ENCODE data around the gene OSBPL8. TPM values are rescaled to one million over a fixed set of nuclear protein-coding genes. Genes with fewer than 3 reads are reported as not detected.

Gene OSBPL8
- total and polyA plus RNA-seq, 9 of the 15 experiments (the other 6 are each of a cell fraction or from before 2014, with no cell fraction given) = 17.4 to 82.7 (median 42.8) TPM

GRCh38 chr12:76539727-76540126 is 19.8 kb downstream of the OSBPL8 start (continued):
- TF ChIP-seq ZBTB5 (IDR thresholded peaks at IDR 0.05) (no peak), PATZ1 (CRISPR knock-in tag; IDR thresholded peaks at IDR 0.05; ENCODE audit: borderline replicate concordance) (no peak), ETS2 (tag; IDR thresholded peaks at IDR 0.05; ENCODE audit: borderline replicate concordance, poor library complexity, severe bottlenecking) (no peak), U2AF2 (optimal IDR thresholded peaks at IDR 0.05; ENCODE audit: low read depth, low read length) (no peak), ZNF512 (tag; IDR thresholded peaks at IDR 0.05) (no peak), TAL1 (IDR thresholded peaks at IDR 0.05) (peak; percentile 62), LCOR (CRISPR knock-in tag; IDR thresholded peaks at IDR 0.05) (no peak), ETV5 (CRISPR knock-in tag; IDR thresholded peaks at IDR 0.05; ENCODE audit: low read depth) (no peak), FIP1L1 (IDR thresholded peaks at IDR 0.05; ENCODE audit: low read depth, low read length, poor library complexity, severe bottlenecking) (no peak), SRF (CRISPR knock-in tag; IDR thresholded peaks at IDR 0.05) (no peak), ZBTB26 (CRISPR knock-in tag; IDR thresholded peaks at IDR 0.05) (no peak), SMARCC2 (IDR thresholded peaks at IDR 0.05; ENCODE audit: low read depth) (no peak), E2F5 (CRISPR knock-in tag; IDR thresholded peaks at IDR 0.05) (no peak), ZSCAN29 (IDR thresholded peaks at IDR 0.05) (no peak)
